ENCODE results near the gene DBP.

The DBP gene

DNA sequence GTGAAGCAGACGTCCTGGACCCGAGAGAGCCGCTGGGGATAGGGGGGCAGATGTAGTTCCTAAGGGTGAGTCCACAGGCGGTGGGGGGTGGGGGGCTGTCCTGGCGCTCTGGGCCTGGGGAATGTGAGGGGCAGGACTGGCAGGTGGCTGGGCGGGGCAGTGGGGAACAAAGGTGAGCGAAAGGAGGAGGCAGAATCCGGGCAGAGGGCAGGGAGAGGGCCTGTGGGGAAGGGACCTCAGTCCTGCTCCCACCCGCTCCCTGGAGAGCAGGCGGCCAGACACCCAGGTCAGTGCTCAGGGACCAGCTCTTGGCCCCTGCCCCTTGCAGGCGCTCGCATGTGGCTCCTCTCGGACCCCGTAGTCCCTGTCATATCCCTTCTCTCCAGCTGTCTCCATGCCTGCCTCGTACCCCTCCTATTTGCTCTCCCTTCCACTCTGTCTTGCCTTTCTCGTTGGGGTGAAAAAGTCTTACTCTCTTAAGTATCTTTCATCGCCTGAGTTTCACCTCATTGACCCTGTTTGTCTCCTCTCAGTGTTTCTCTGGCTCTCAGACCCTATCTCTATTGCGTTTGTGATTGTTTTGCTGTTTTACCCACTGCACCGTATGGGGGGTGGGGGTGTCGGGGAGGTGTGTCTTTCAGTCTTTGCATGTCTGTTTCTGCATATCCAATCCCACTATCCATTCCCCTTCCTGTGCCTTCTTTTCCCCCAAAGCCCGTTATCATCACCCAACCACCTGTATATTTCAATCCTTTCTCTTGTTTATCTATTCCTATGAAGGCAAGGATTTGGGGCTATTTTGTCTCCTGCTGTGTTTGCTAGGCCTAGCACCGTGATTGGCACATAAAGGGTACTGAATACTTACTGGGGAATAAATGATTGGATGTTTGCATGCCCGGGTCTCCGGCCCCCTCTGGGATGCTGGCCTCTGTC, 12.1 kb downstream of the DBP start:
- no peak for DNase-seq

DNA sequence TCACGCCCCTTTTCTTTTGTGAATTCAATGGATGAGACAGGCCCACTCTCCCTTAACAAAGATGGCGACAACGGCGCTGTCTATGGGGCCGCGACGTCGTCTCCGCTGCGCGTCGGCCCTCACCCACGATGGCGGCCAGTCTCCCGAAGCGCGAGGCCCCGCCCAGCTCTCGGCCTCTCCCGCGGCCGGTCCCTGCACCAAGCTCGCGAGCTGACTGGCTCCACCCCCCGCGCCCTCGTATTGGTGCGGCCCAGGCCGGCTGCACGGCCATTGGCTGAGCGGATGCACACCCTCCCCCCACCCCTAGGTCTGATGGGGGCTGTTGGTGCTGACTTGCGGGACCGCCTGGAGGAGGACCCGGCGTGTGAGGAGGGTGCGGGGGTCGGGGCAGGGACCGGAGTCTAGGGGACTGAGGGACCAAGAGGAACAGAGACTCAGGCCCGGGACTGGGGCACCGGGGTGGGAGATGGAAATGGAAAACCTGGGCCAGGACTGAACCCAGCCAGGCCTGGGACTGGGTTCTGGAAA, 13.0 kb downstream of the DBP start:
- peak; percentile 96 for DNase-seq

DNA sequence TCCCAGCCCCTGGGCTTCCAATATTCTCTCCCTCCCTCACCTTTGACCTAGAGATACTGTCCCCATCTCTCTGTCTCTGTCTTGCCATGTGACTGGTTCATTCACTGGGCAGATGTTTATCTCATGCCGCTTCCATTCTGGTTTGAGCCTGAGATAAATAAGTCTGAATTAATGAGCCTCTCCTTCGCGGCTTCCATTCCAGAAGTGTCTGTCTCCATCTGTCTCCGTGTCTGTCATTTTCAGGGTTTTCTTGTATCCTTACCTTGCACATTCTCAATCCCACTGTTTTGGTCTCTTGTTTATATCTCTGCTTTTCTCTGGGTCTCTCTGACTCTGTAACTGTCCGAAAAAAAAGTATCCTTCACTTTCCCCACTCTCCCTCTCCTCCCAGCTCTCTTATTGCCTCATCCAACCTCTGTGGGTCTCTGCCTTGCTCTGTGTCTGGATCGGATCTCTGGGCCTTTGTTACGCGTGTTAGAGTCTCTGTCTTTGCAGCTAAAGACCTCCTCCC, 13.6 kb downstream of the DBP start:
- no peak for DNase-seq

DNA sequence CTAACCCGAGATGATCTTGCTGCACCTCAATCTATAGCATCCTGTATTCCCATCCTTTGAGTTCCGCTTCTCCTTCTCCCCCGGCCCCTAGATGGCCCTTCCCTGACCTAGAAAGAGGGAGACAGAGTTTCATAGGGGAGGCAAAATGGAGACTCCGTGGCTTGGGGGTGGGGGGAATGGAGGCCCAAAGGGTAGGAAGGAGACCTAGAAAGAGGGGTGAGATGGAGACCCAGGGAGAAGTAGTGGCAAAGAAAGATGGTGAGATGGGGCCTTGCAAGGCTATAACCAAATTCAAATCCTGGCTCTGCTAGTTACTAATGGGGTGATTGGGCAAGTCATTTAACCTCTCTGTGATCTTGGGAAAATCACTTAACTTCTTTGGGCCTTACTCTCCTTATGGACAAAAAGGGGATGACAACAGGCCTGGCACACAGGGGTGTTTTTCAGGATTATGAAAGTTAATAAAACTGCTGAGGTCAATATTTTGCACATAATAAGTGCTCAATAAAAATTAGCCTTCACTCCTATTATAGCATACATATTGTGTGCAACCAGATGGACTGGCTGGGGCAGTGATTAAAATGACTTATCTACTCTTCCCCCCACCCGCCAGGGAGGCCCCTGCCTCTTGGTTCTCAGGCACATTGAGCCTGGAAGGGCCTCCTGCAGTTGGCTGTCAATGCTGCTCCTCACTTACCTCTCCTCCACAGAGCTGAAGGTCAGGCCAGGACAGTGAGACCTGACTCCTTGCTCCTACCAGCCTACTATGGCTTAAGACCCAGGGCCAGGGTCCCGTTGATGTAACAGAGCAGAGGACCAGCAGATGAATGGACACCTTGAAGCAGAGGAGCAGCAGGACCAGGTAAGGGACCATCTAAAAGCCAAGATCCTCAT, 17.2 kb downstream of the DBP start:
- DNase-seq = no peak

DNA sequence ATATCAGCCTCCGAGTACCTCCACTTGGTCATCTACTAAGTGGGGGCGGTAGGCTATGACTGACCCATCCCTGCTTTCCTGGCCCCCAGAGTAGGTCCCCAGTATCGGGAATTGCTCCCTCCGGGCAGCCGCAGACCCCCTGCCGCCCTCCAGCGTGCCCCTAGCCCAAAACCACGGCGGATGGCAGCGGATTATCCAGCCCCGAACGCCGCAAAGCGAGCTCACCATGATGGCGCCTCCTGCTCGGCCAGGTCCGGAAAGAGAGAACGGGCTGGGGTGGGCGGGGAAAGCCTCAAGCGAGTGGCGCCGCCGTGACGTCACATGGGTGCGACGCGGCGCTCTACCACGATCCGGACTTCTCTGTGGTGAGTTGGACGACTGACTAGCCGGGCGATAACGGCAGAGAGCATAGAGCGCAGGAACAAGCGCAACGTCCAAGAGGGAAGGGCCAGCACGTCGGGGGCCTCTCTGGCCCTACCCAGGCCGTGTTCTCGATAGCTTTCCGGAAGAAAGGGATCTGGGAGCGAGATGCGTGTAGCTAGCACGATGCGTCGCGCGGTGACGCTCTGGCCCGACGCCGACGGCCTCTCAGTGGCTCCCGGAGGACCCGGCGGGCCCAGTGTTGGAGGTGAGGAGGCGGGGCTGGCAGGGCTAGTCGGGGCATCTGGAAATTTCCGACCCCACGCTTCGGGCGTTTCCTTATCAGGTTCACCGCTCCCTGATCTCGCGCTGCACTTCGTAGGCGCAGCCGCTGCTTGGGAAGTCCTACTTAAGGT, 18.1 kb downstream of the DBP start, which contains the start of the genes RPL18 and SPHK2:
Gene RPL18 (minus strand): TSS at position 263 of the 776 bp plus-strand sequence. CDS start 35 bp downstream, at position 228.
Gene SPHK2 (plus strand): TSS at position 591 of the 776 bp plus-strand sequence. CDS start 1,009 bp downstream, outside the sequence.
- DNase-seq = peak; percentile 99

DNA sequence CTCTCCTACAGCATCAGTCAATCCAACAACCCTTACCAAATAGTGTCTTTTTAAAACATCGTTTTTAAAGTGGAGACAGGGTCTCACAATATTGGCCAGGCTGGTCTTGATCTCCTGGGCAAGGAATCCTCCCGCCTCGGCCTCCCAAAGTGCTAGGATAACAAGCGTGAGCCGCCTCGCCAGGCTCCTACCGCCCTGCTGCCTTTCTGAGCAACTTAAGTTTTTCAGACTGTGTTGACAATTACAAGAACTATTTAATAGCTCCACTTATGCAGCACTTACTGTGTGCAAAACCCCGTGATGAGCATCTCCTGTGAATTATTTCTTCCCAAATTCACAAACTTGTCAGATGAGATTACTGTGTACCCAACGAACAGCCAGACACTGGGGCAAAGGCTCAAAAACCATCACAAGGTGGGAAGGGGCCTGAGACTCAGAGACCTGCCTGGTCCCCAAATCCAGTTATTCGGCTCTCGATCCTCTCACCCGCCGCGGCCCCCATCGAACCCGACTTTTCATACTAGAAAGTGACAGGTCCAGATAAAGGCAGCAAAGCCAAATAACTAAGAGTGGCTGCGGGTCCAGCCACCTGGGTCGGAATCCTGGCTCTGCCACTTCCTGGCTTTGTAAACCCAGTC, 18.8 kb downstream of the DBP start:
- DNase-seq = no peak

DNA sequence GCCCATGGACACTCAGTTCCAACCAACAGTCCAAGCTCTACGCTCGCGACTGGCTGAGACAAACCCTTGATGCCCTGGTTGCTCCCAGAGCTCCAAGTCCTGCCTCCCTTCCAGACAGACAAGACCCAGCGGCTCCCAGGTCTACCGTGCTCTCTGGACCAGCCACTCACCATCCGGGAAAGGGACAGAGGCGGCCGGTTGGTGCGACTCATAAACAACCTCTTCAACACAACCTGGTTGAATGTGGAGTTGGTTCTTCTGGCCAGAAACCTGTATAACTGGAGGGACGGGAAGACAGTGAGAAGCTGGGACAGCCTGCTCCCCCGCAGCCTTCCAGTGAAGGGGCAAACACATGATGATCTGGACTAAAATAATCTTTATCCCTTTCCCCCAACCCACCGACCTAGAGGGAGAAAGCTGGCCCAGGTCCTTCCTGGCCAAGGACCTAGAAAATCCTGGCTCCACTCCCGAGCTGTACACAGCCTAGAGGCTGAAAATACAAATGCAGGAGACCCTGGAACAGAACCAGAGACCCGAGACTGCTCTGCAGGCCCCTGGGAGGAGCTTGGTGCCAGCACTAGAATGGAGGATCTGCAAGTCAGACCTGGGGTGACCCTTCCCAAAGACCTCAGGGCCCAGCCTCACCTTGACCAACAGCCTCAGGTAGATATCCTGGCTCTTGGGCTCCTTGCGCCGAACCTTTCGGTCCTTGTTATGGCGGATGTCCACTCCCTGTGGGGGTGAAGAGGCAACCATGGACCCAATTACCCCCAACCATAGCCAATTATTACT, 19.8 kb downstream of the DBP start:
- DNase-seq = no peak

DNA sequence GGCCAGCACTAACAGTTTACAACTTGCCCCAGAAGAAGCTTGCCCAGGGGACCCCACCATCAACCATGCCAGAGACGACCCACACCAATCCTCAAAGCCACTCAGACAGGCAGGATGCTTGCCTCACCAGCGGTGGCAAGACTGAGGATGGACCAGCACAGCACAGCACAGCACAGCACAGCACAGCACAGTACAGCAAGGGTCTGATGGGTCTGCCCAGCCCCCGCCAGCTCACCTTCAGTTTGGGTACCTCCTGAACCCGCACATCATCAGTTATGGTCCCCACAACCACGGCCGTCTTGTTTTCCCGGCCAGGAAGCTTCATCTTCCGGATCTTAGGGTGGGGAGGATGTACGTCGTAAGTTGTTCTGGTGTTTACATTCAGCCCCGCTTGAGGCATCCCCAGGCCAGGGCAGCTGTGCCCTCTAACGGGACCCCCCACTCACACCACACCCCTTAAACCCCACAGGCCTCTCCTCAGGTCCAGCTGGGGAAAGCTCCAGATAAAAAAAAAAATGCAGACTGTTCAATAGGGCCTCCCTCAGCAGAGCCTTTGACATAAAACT, 20.6 kb downstream of the DBP start:
- no peak for DNase-seq

DNA sequence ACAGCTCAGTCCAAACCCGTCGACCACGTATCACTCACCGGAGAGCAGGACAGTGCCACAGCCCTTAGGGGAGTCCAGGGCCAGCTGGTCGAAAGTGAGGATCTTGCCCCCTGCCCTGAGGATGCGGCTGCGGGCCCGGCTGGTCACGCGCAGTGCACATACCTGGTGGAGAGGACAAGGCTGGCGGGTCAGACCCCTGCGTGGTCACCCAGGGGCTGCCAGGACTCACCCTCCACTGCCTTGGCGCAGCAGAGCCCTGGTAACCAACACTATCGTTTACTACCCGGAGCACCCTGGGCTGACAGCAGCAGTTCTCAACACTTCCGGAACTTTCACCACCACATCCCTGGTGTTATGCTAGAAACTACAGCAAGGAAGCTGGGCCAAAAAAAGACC, 21.1 kb downstream of the DBP start:
- no peak for DNase-seq

DNA sequence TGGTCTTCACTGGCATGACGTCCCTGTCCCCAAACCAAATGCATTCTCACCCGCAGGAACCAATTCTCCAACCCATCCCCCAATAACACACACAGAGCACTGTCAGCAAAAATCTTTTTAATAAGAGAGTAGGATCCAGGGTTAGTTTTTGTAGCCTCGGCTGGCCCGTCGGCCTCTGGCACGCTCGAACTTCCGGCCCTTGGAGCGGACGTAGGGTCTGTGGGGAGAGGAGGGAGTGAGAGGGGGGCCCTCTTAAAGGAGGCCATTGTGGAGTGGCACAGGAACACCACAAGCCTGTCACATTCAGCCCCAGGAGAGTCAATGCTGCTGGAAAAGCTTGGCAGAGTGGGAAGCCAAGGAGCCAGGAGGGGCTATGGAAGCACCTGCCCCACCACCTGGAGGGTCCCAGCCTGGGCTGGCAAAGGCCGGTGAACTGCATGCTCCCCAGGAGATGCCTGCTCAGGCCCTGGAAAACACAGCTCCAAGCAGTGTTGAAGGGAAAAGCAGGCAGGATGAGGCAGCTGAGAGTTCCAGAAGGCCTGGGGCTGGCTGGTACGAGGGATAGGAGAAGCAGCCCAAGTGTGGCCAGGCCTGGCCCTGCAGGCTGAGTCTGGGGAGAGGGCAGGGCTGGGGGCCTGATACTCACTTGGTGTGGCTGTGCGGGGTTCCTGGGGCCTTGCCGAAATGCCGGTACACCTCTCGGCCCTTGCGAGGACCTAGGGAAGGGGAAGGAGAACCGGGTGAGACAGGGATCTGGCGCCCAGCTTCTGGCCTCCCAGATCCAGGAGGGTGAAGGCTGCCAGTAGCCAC, 21.7 kb downstream of the DBP start:
- no peak for DNase-seq

DNA sequence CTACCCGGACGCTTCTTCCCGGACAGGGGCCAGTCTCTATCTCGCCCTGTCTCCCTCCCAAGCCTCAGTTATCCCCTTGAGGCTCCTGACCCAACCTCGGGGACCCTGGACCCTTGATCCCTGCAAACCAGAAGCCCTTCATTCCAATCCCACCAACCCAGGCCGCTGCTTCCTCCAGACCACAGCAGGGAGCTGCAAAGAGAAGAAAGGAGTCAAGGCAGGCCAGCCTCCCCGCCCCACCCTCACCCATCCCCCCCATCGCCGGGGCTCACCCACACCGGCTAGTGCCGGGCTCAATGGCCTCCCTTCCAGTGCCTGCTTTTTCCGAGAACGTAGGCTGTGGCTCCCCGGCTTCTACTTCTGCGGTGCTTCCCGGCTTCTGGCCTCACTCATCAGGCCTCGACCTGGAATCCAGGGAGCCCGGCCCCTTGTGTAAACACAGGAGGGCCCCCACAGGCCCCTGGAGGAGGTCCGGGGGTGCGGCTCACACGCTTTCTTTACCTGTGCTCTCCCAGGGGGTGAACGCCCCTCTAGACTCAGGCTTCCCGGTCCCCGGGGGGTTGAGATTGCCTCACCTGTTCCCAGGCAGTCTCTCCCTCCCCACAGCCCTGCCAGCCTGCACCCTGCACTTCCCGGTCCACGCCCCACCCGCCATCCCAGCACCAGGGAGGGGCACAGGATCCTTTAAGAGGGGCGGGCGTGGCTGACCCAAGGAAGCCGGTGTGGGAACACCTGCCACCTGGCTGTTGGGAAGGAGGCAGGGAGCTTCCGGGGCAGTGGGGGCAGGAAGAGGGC, 22.5 kb downstream of the DBP start, which contains the start of gene FAM83E:
Gene FAM83E (minus strand): TSS at position 641 of the 795 bp plus-strand sequence. CDS start 1,704 bp downstream, outside the sequence.
- DNase-seq = no peak

DNA sequence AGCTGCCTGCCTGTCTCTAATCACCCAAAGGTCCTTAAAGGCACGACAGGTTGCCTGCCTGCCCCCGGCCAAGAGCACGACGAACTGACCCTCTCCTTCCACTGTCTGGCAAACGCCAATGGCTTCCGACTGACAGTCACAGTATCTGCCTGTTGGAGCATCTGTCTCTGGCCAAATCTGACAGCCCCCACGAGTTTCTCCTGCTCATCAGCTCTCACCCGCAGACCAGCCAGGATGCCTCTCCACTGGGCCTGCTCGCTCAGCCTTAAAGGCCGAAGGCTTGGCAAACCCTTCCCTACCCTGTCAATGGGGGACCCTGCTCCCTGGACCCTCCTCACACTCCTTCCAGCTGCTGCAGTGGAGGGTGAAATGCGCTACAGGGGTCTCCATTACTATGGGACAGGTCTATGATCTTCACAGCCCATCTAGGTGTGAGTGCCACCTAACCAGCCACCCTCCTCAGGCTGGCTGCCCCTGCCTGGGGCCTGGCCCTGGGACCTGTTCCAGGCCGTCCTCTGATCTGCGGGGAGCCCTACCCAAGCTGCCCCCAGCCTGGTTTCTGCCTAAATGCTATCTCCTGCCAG, 23.2 kb downstream of the DBP start:
- DNase-seq = no peak

DNA sequence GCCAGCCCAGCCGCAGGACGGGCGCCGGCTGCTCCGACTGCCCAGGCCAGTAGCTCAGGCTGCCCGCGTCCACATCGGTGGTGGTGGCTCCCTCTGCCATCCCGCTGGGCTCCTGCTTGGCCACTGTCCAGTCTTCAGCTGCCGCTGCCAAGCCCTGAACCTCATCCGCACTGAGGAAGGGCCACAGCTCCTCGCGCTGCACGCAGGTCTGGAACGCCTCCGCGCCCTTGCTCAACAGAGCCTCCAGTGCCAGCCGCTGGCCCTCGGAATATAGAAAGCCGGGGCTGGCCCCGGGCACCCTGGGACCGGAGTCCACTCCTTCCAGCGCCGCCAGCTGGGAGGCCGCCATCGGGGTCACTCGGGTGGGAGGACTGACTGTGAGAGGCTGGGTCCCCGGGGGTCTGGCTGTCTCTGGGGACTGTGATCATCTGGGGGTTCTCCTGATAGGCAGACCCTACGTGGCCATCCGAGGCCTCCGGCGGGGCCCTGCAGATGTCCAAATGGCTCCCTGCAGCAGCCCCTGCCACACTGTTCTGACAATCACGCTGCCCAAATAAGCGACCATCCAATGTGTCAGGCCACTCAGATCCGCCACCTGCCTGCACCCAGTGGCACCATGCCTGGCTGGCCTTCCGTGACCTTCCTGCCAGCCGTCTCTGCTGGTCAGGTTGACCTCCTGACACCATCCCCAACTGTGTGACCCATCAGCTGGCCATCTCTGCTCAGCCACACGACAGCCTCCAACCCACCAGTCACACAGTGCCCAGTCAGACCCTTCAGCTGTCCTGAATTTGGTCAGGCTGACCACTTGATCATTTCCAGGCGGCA, 23.9 kb downstream of the DBP start:
- no peak for DNase-seq

DNA sequence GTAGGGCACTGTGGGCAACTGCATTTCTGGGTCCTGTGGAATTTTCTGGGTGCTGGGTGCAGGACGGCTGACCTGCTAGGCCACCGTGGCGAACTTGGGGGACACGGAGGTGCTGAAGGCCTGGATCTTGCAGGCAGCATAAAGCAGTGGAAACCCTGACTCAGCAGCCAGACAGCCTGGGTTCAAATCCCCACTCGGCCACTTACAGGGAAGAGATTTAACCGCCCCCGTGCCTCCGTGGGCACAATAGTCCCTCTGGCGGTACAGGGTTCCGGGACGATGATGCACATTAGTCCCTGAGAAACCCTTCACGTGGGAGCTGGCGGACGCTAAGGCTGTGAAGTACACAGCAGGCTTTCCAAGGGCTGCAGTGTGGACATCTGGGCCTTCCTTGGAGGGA, 25.3 kb downstream of the DBP start:
- DNase-seq = no peak

DNA sequence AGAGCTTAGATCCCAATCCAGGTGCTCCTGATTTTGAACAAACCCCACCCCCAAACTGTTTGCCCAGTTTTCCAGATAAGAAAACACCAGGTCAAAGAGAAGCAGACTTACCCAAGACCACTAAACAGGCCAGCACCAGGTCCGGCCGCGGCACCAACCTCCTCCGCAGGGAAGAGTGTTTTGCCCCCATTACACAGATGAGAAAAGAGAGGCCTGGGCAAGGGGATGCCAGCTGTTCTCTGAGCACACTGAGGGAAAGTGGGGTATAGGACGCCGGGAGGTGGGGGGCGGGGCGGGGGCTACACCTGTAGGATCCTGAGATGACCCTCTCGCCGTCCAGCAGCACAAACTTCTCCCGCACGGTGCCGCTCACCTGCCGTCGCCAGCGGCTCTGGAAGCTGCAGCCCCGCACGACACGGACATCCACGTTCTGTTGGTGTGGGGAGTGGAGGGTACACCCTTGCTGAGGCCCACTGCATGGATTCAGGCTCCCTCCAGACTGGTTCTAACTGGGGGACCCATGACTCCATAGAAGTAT, 27.5 kb downstream of the DBP start:
- DNase-seq = no peak

DNA sequence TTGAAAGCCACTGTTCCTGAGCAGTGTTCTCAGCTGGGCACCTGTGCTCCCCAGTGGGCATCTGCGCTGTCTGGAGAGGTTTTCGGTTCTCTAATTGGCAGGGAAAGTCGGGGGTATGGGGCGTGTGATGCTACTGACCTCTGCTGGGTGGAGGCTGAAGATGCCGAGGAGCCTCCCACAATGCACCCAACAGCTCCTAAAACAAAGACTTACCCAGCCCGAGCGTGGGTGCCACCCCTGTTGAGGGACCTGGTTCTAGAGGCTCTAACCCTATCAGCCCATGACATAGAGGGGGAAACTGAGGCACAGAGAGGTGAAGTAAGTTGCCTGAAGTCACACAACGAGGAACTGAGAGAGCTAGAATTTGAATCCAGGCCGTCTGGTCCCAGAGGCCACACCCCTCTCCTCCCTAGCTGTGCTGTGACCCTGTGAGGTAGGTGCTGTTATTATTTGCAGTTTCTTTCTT, 28.3 kb downstream of the DBP start:
- DNase-seq = no peak

DNA sequence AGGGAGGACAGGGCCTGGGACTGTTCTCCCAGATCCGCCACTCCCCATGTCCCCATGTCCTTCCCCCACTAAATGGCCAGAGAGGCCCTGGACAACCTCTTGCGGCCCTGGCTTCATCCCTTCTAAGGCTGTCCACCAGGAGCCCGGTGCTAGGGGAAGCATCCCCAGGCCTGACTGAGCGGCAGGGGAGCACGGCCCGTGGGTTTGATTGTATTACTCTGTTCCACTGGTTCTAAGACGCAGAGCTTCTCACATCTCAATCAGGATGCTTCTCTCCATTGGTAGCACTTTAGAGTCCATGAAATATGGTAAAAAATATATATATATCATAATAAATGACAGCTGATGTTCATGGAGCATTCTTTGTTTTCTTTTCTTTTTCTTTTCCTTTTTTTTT, 29.8 kb downstream of the DBP start:
- DNase-seq = no peak
